ENCODE measurements around the gene IGFBP1.

The IGFBP1 gene

GRCh38 chr7:45897042-45897690, 8.9 kb downstream of the IGFBP1 start:
- in situ Hi-C loops (cut with MboI; ENCODE audit: low sequenced_read_pairs): no loop called here

- in situ Hi-C loops (cut with MboI; ENCODE audit: low sequenced_read_pairs): no loop called here
These were observed 9.9 kb downstream of the IGFBP1 start for GRCh38 chr7:45898222-45898621.

- in situ Hi-C loops (cut with MboI; ENCODE audit: low sequenced_read_pairs): loop anchor here (25.0 kb wide), 1 partner anchor 1186 kb away; no protein-coding TSS in a partner anchor
These were observed 13.3 kb downstream of the IGFBP1 start for GRCh38 chr7:45901566-45901965.

- in situ Hi-C loops (cut with MboI; ENCODE audit: low sequenced_read_pairs): loop anchor here (25.0 kb wide), 1 partner anchor 1184 kb away; no protein-coding TSS in a partner anchor
These were observed 14.5 kb downstream of the IGFBP1 start for GRCh38 chr7:45902820-45903219.

GRCh38 chr7:45909561-45909960, 21.3 kb downstream of the IGFBP1 start:
- in situ Hi-C loops (cut with MboI; ENCODE audit: low sequenced_read_pairs): loop anchor here (25.0 kb wide), 1 partner anchor 1178 kb away; no protein-coding TSS in a partner anchor

GRCh38 chr7:45910855-45911254, 22.6 kb downstream of the IGFBP1 start:
- in situ Hi-C loops (cut with MboI; ENCODE audit: low sequenced_read_pairs): loop anchor here (25.0 kb wide), 1 partner anchor 1176 kb away; no protein-coding TSS in a partner anchor

- in situ Hi-C loops (cut with MboI; ENCODE audit: low sequenced_read_pairs): loop anchor here (25.0 kb wide), 1 partner anchor 1176 kb away; no protein-coding TSS in a partner anchor
These were observed 23.0 kb downstream of the IGFBP1 start for GRCh38 chr7:45911311-45911710.

- in situ Hi-C loops (cut with MboI; ENCODE audit: low sequenced_read_pairs): loop anchor here (25.0 kb wide), 1 partner anchor 1174 kb away; no protein-coding TSS in a partner anchor
These were observed 24.7 kb downstream of the IGFBP1 start for GRCh38 chr7:45912972-45913371.

- in situ Hi-C loops (cut with MboI; ENCODE audit: low sequenced_read_pairs): loop anchor here (25.0 kb wide), 1 partner anchor 1172 kb away; no protein-coding TSS in a partner anchor
These were observed 26.6 kb downstream of the IGFBP1 start for GRCh38 chr7:45914911-45915310.

GRCh38 chr7:45915606-45916005, 27.3 kb downstream of the IGFBP1 start:
- in situ Hi-C loops (cut with MboI; ENCODE audit: low sequenced_read_pairs): loop anchor here (25.0 kb wide), 1 partner anchor 1172 kb away; no protein-coding TSS in a partner anchor

GRCh38 chr7:45917064-45917463, 28.8 kb downstream of the IGFBP1 start:
- in situ Hi-C loops (cut with MboI; ENCODE audit: low sequenced_read_pairs): loop anchor here (25.0 kb wide), 1 partner anchor 1170 kb away; no protein-coding TSS in a partner anchor

- in situ Hi-C loops (cut with MboI; ENCODE audit: low sequenced_read_pairs): loop anchor here (25.0 kb wide), 1 partner anchor 1170 kb away; no protein-coding TSS in a partner anchor
These were observed 29.4 kb downstream of the IGFBP1 start for GRCh38 chr7:45917658-45918057.

GRCh38 chr7:45918556-45918955, 30.3 kb downstream of the IGFBP1 start:
- in situ Hi-C loops (cut with MboI; ENCODE audit: low sequenced_read_pairs): loop anchor here (25.0 kb wide), 1 partner anchor 1169 kb away; no protein-coding TSS in a partner anchor

GRCh38 chr7:45919231-45919784, 31.0 kb downstream of the IGFBP1 start:
- in situ Hi-C loops (cut with MboI; ENCODE audit: low sequenced_read_pairs): loop anchor here (25.0 kb wide), 1 partner anchor 1168 kb away; no protein-coding TSS in a partner anchor

GRCh38 chr7:45919993-45920459, 31.7 kb downstream of the IGFBP1 start:
- in situ Hi-C loops (cut with MboI; ENCODE audit: low sequenced_read_pairs): loop anchor here (25.0 kb wide), 1 partner anchor 1167 kb away; no protein-coding TSS in a partner anchor

GRCh38 chr7:45920502-45921380, 32.5 kb downstream of the IGFBP1 start, which contains the start of gene IGFBP3:
Gene IGFBP3, minus strand, starts transcription at chr7:45921272. Its CDS starts 132 bp downstream, at chr7:45921140.
- in situ Hi-C loops (cut with MboI; ENCODE audit: low sequenced_read_pairs): loop anchor here (25.0 kb wide), 1 partner anchor 1167 kb away; no protein-coding TSS in a partner anchor

GRCh38 chr7:45921381-45921698, 33.1 kb downstream of the IGFBP1 start:
- in situ Hi-C loops (cut with MboI; ENCODE audit: low sequenced_read_pairs): loop anchor here (25.0 kb wide), 1 partner anchor 1166 kb away; no protein-coding TSS in a partner anchor

GRCh38 chr7:45921699-45922519, 33.6 kb downstream of the IGFBP1 start:
- in situ Hi-C loops (cut with MboI; ENCODE audit: low sequenced_read_pairs): loop anchor here (25.0 kb wide), 1 partner anchor 1165 kb away; no protein-coding TSS in a partner anchor

GRCh38 chr7:45922810-45923209, 34.5 kb downstream of the IGFBP1 start:
- in situ Hi-C loops (cut with MboI; ENCODE audit: low sequenced_read_pairs): loop anchor here (25.0 kb wide), 1 partner anchor 1164 kb away; no protein-coding TSS in a partner anchor

Data from HL-60/S4 treated with phorbol 12-myristate 13-acetate at 8.2 ng/mL for 4 days and 3 days (cell line).